Activated T-cell treated with anti-CD3 and anti-CD28 coated beads, Interleukin-2, amount 50 U/mL, for 1 hour (primary cell): ENCODE data around the gene P2RY6.

Experiments
- DNase-seq: peaks from one replicate; pipeline ENCODE4 v3.0.0-alpha.2; 2020

P2RY6 gene

GRCh38 chr11:73237471-73238290 lies 34.5 kb upstream of the P2RY6 start:
- DNase-seq: no peak

GRCh38 chr11:73239111-73239521 lies 33.0 kb upstream of the P2RY6 start:
- DNase-seq: no peak

- no peak for DNase-seq
These were observed 32.5 kb upstream of the P2RY6 start for GRCh38 chr11:73239571-73240189.

- DNase-seq: no peak
These were observed 31.9 kb upstream of the P2RY6 start for GRCh38 chr11:73240190-73240781.

DNA sequence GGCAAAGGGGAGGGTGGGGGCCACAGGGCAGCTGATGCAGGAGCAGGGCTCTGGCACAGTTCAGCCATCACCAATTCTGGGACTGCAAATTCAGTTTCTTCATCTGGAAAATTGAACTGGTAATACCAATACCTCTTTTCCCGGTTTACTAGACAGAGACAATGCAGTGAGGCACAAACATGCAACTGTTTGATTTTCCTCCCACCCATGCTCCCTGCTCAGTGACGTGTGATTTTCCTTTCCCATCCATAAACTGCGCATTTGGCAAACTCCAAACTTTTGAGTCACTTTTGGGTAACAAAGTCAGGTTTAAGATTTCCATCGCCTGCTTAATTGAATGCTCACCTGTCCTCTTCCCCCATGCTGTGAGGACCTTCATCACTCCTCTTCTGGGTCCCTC lies 30.8 kb upstream of the P2RY6 start:
- no peak for DNase-seq

- DNase-seq: peak; percentile 75
These were observed 29.7 kb upstream of the P2RY6 start for GRCh38 chr11:73242251-73243092.

GRCh38 chr11:73243093-73243485 lies 29.0 kb upstream of the P2RY6 start:
- DNase-seq: no peak

- DNase-seq: no peak
These were observed 27.4 kb upstream of the P2RY6 start for GRCh38 chr11:73244589-73245240.

DNA sequence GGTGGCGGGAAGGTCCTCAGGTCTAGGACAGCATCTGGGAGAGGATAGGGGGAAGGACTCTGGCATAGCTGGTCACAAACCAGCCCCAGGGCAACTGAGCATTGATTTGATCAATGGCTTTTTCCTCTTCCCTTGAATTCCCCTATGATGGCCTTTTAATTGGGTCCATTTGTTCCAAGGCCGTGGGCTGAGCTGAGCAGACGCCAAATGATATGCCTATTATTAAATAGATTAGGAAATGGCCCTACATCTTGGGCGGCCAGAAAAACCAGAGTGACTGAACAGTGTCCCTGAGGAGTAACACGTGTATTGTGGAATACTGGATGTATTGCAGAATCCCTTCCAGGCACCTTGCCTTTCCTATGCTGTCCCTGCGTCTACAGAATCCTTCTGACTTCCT lies 26.7 kb upstream of the P2RY6 start:
- DNase-seq: no peak

- DNase-seq: no peak
These were observed 25.8 kb upstream of the P2RY6 start for GRCh38 chr11:73246303-73246702.

DNA sequence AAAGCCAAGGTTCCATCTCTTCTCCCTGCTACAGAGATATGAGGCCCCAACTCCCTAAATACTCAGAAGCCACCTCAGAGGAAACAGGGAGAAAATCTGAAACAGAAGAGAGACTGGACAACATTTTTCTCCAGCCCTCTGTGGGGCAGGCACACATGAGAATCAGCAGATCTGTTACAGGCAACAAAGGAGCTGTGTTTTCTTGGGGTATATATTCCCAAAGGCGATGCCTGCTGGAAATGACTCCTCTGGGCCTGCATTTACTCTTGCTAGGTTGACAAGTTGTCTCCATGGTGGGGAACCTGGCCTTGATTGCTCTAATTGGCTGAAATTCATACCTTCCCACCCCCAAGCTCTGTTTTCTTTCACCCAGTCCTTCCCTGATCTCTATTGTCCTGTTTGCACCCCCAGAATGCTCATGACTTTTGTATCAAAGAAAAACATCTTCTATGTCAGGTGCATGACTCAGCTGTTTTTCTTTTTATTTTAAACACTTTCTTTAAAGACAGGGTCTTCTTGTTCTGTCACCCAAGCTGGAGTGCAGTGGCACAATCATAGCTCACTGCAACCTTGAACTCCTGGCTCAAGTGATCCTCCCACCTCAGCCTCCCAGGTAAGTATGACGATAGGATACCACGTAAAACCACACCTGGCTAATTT lies 23.5 kb upstream of the P2RY6 start:
- no peak for DNase-seq

DNA sequence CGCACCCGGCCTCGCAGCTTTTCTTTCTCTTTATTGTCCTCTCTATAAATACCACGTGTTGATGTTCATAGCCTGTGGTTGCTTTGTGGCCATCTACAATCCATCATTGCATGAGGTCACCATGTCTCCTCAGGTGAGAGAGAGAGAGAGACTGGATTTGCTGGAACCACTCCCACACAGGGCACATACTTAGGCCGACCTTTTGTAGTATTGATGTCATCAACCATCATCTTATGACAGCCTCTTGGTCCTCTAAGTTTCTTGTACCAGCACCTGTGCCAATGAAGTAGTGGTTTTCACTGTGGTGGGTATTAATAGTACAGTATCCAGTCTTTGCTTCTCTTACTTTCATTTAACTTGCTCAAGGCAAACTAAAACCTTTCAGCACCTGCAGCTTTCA lies 22.8 kb upstream of the P2RY6 start:
- DNase-seq: no peak

DNA sequence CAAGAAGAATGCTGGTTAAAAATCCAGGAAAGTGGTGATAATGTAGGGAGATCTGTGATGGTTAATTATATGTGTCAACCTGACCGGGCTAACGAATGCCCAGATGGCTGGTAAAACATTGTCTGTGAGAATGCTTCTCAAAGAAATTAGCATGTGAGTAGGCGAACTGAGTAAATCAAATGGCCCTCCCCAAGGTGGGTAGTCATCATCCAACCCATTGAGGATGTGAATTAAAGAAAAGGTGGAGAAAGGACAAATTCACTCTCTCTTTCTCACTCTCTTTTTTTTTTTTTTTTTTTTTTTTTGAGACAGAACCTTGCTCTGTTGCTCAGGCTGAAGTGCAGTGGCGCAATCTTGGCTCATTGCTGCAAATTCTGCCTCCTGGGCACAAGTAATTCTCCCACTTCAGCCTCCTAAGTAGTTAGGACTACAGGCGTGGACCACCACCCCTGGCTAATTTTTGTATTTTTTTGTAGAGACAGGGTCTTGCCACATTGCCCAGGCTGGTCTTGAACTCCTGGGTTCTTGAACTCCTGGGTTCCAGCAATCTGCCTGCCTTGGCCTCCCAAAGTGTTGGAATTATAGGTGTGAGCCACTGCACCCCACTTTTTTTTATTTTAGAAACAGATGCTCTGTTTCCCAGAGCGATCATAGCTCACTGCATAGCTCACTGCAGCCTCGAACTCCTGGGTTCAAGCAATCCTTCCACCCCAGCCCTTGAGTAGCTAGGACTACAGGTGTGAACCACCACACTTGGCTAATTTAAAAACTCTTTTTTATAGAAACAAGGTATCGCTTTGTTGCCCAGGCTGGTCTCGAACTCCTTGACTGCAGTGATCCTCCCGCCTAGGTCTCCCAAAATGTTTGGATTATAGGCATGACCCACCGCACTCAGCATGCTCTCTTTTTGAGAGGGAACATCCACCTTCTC lies 22.0 kb upstream of the P2RY6 start:
- DNase-seq: no peak

DNA sequence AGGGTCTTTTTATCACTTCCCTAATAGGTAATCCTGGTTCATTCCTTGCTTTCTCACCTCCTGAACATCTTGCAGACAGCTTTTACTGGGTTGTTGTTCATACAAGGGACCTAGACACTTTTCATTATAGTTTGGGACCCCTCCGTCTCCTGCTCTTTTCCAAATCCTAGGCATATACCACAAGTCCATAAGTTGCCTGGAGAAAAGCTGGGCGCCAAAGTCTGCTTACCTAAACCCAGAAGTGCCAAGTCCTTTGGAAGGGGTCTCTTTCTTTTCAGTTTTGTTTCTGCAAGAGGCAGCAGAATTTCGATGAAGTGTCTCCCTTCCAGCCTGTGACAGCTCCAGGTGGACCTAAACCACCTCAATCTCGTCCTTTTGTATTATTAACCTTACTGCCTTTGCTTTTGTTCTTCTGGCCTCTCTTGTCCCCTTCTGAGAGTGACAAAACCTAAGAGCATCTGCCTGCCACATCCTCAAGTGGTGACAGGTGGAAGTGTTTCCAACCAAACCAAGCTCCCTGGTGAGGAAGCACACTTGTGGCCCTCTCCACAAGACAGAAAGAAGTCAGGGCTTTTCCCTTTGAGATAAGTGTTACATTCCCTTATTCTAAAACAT lies 19.5 kb upstream of the P2RY6 start:
- DNase-seq: no peak

- DNase-seq: no peak
These were observed 14.6 kb upstream of the P2RY6 start for GRCh38 chr11:73257342-73258103.

GRCh38 chr11:73258104-73259035 lies 13.8 kb upstream of the P2RY6 start:
- no peak for DNase-seq

- no peak for DNase-seq
These were observed 12.6 kb upstream of the P2RY6 start for GRCh38 chr11:73259406-73260126.

GRCh38 chr11:73260127-73260457 lies 12.0 kb upstream of the P2RY6 start:
- no peak for DNase-seq
